Activated CD4-positive, alpha-beta T cell treated with anti-CD3 and anti-CD28 coated beads for 36 hours (primary cell): Measurements from ENCODE around the gene C1orf226. TPM values are rescaled to one million over a fixed set of nuclear protein-coding genes. Genes with fewer than 3 reads are reported as not detected.

Source experiments
- ATAC-seq: fragments of 200-7000 bp; cut with Tn5 transposase; one replicate; pipeline ENCODE4 v1.10.0; 2021; ENCODE audit warnings: mild to moderate bottlenecking, moderate library complexity
- CTCF ChIA-PET: fragments of 350-600 bp; sonication (Branson Sonifier 250); formaldehyde crosslinking; loops from one replicate; lab custom pipeline; 2021; ENCODE audit warnings: antibody characterized with exemption; lab: Charles Lee
- POLR2A ChIA-PET: fragments of 350-600 bp; sonication (Branson Sonifier 250); formaldehyde crosslinking; loops from one replicate; lab custom pipeline; 2021; ENCODE audit warnings: antibody characterized with exemption, inconsistent platforms; lab: Charles Lee
- DNase-seq: peaks from one replicate; pipeline ENCODE4 v3.0.0-alpha.2; 2020
- H3K27ac Mint-ChIP-seq: one replicate; pipeline ENCODE4 v1.8.0; 2021; ENCODE audit warnings: mixed read lengths
- H3K27me3 Mint-ChIP-seq: one replicate; pipeline ENCODE4 v1.8.0; 2021; ENCODE audit warnings: mixed read lengths
- H3K36me3 Mint-ChIP-seq: one replicate; pipeline ENCODE4 v1.8.0; 2021; ENCODE audit warnings: low read depth, mixed read lengths
- H3K4me1 Mint-ChIP-seq: one replicate; pipeline ENCODE4 v1.8.0; 2021; ENCODE audit warnings: mixed read lengths
- H3K4me3 Mint-ChIP-seq: one replicate; pipeline ENCODE4 v1.8.0; 2021; ENCODE audit warnings: mild to moderate bottlenecking, moderate library complexity, mixed read lengths
- H3K9me3 Mint-ChIP-seq: one replicate; pipeline ENCODE4 v1.8.0; 2021; ENCODE audit warnings: low read depth, mixed read lengths
- intact Hi-C, 2 experiments: fragments of 100-400 bp; cut with DNase I in 1 of 2; cut with micrococcal nuclease in 1 of 2; formaldehyde crosslinking; loops; one replicate each; pipeline versions ENCODE4 v1.14.2 to v1.15.1; 2022 to 2024; cut with DNase I, micrococcal nuclease
- total RNA-seq, 2 experiments: library from RNA; stranded (reverse); gene quantifications; one replicate each; pipeline ENCODE4 v1.2.3, GENCODE V29; 2021

The C1orf226 gene
- total RNA-seq, 2 experiments from 2014 or later = 0.16 TPM

GRCh38 chr1:162353702-162354101 lies 27.8 kb upstream of the C1orf226 start:
- CTCF ChIA-PET = interaction anchor here (1.2 kb wide), 1 partner anchor 9 kb away, joined by 3 read pairs; no protein-coding TSS in a partner anchor
- H3K4me3 Mint-ChIP-seq = no peak overlapping the region
- POLR2A ChIA-PET = no interaction called here
- no peaks in the 10 kb centered on the region for H3K27me3 Mint-ChIP-seq
- no peak for DNase-seq
- ATAC-seq = no peak
- intact Hi-C loops = no loop called here
- no peaks in the 10 kb centered on the region for H3K36me3 Mint-ChIP-seq
- no peak overlapping the region for H3K27ac Mint-ChIP-seq
- H3K9me3 Mint-ChIP-seq = no peaks in the 10 kb centered on the region
- H3K4me1 Mint-ChIP-seq = no peaks in the 10 kb centered on the region

DNA sequence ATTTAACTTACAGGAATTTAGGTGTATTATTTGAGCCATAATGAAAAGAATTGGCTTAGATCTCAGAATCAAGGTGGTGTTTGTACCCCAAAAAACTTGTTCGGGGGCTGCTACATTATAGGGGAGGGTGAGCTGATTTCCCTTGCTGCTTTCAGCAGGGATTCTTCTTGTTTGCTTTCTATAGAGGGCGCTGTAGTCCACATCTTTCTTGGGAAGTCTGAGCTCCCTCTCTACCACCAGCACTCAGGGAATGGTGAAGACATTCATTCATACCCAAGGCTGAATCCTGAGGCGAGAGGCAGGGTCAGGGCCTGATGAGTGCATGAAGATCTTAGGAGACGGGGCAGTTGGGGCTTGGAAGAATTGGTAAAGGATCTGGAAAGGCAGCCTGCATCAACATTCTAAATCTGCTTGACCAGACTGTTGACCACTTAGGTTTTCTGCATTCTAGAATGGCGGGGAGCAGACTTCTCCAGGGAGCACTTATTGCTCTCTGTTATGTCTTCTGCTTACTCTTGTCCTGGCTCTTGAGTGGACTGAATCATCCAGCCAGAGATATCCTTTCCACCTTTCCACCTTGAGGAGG lies 23.8 kb upstream of the C1orf226 start:
- DNase-seq (no peak), ATAC-seq (no peak)
- H3K36me3 Mint-ChIP-seq = no peaks in the 10 kb centered on the region
- ChIA-PET CTCF (interaction anchor here (0.6 to 1.7 kb wide), 6 partner anchors 8 to 544 kb away, joined by 3 to 4 read pairs (median 3); no protein-coding TSS in a partner anchor), POLR2A (no interaction called here)
- H3K9me3 Mint-ChIP-seq = no peaks in the 10 kb centered on the region
- no peaks in the 10 kb centered on the region for H3K4me1 Mint-ChIP-seq
- no peak overlapping the region for H3K4me3 Mint-ChIP-seq
- intact Hi-C loops = loop anchor here in 1 of 2 experiments (2.0 to 5.0 kb wide), 2 partner anchors 33 to 270 kb away; no protein-coding TSS in a partner anchor
- H3K27ac Mint-ChIP-seq = no peak overlapping the region
- H3K27me3 Mint-ChIP-seq = no peaks in the 10 kb centered on the region

DNA sequence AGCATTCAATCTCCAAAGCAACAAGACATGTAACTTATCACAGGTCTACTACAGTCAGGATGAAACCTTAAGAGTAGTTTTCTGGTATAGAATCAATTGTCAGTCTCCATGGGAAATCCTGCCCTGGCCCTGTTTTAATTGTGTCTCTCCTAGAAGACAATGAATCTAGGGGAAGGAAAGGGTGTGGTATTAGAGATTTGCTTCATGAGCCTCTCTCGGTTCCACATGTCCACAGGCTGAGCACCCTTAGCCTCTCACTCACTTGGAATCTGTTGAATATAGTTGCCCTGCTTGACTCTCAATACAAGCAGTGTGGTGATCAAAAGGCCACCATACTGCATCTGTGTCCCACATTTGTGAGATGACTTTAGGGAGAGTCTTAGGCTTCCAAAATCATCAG lies 22.6 kb upstream of the C1orf226 start:
- ChIA-PET POLR2A (no interaction called here), CTCF (interaction anchor here (0.7 kb wide), 1 partner anchor 19 kb away, joined by 3 read pairs; no protein-coding TSS in a partner anchor)
- DNase-seq (no peak), ATAC-seq (no peak)
- Mint-ChIP-seq H3K27ac (no peak overlapping the region), H3K36me3 (no peaks in the 10 kb centered on the region), H3K27me3 (no peaks in the 10 kb centered on the region), H3K9me3 (no peaks in the 10 kb centered on the region), H3K4me3 (no peak overlapping the region), H3K4me1 (no peaks in the 10 kb centered on the region)
- intact Hi-C loops = loop anchor here in 1 of 2 experiments (2.0 to 5.0 kb wide), 2 partner anchors 32 to 268 kb away; no protein-coding TSS in a partner anchor

DNA sequence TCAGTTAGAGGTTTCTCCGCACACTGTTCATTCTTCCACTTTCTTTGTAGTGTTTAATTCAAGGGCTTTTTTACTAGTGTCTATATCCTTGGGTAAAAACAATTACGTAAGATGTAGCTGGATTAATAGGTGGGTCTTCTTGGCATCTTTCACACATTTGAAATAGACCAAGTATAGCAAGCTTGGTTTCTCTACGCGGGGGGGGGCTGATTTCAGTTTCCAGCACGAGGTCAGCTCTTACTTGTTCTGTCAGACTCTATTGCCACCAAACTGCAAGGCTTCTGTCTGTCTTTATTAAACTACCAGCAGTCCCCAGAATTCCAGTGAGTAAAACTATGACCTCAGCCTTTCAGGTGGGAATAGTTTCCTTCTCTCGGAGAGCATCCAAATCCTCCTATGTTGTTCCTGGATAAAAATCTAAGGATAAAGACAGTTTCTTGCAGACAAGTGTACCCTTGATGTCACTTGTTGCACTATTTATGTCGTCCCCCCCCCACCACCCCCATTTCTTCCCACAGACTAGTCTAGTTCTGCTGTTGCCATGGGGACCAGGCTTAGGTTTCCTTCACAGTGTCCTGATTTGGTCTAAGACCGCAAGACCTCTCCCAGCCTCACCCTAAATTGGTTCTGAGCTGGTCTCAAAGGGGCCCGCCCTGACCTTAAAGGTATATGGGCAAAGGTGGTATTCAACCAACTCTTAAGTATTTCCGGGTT lies 21.8 kb upstream of the C1orf226 start:
- ChIA-PET POLR2A (no interaction called here), CTCF (interaction anchor here (0.6 to 0.7 kb wide), 2 partner anchors 20 to 196 kb away, joined by 3 read pairs; no protein-coding TSS in a partner anchor)
- Mint-ChIP-seq H3K36me3 (no peaks in the 10 kb centered on the region), H3K4me3 (no peak overlapping the region), H3K4me1 (no peaks in the 10 kb centered on the region), H3K9me3 (no peaks in the 10 kb centered on the region), H3K27me3 (no peaks in the 10 kb centered on the region), H3K27ac (no peak overlapping the region)
- intact Hi-C loops = loop anchor here in 1 of 2 experiments (2.0 to 5.0 kb wide), 2 partner anchors 31 to 268 kb away; no protein-coding TSS in a partner anchor
- DNase-seq (no peak), ATAC-seq (no peak)

GRCh38 chr1:162360237-162360873 lies 21.2 kb upstream of the C1orf226 start:
- H3K27me3 Mint-ChIP-seq = no peaks in the 10 kb centered on the region
- ATAC-seq = no peak
- DNase-seq = no peak
- intact Hi-C loops = no loop called here
- POLR2A ChIA-PET = no interaction called here
- H3K36me3 Mint-ChIP-seq = no peaks in the 10 kb centered on the region
- no peaks in the 10 kb centered on the region for H3K9me3 Mint-ChIP-seq
- H3K4me1 Mint-ChIP-seq = no peaks in the 10 kb centered on the region
- CTCF ChIA-PET = interaction anchor here (0.6 kb wide), 1 partner anchor 197 kb away, joined by 3 read pairs; no protein-coding TSS in a partner anchor
- no peak overlapping the region for H3K4me3 Mint-ChIP-seq
- H3K27ac Mint-ChIP-seq = no peak overlapping the region

DNA sequence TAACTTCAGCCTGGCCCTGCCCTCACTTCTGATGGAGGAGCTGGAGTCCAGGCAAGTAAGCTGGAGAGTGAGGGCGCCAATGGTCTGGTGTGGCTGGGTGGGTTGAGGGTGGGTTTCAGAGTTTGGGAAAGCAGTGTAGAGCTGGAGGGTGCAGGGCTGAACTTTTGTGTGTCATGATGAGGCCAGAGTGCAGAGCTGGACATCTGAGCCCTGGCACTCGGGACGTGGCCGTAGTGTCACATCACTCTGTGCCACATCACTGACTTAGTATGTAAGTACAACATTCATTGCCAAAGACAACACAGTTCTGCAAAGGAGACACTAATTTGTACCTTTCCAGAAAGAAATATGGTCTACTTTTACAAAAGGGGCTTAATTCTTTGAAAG lies 20.7 kb upstream of the C1orf226 start:
- ChIA-PET POLR2A (no interaction called here), CTCF (no interaction called here)
- no peaks in the 10 kb centered on the region for H3K36me3 Mint-ChIP-seq
- H3K27me3 Mint-ChIP-seq = no peaks in the 10 kb centered on the region
- no peaks in the 10 kb centered on the region for H3K9me3 Mint-ChIP-seq
- no peak overlapping the region for H3K27ac Mint-ChIP-seq
- intact Hi-C loops = no loop called here
- ATAC-seq (no peak), DNase-seq (no peak)
- no peak overlapping the region for H3K4me3 Mint-ChIP-seq
- no peaks in the 10 kb centered on the region for H3K4me1 Mint-ChIP-seq

- intact Hi-C loops = no loop called here
- Mint-ChIP-seq H3K4me3 (no peak overlapping the region), H3K9me3 (no peaks in the 10 kb centered on the region), H3K27ac (no peak overlapping the region), H3K4me1 (no peaks in the 10 kb centered on the region), H3K27me3 (no peaks in the 10 kb centered on the region), H3K36me3 (no peaks in the 10 kb centered on the region)
- no peak for DNase-seq
- ChIA-PET CTCF (no interaction called here), POLR2A (no interaction called here)
- ATAC-seq = no peak
These were observed 20.2 kb upstream of the C1orf226 start for GRCh38 chr1:162361349-162361748.

DNA sequence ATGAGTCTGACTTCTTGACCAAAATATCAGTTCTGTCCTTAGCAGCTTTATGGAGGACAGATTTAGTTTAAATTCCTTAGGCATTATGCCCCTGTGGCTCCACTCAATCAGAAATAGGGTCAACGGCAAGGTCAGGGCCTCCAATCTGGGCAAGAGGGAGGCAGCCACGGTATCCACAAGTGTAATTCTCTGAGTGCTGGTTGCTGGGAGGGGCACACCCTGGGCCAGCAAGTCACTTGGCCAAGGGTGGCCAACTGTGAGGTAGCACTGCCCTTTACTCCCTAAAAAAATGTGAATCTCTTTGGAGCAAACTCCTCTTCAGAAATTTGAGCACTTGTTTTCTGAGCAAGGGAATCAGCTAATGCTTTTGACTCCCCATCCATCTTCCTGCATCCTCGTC lies 17.7 kb upstream of the C1orf226 start:
- no peak overlapping the region for H3K4me3 Mint-ChIP-seq
- intact Hi-C loops = no loop called here
- POLR2A ChIA-PET = no interaction called here
- no peaks in the 10 kb centered on the region for H3K9me3 Mint-ChIP-seq
- CTCF ChIA-PET = interaction anchor here (1.0 kb wide), 1 partner anchor 25 kb away, joined by 3 read pairs; no protein-coding TSS in a partner anchor
- DNase-seq = no peak
- no peak overlapping the region for H3K27ac Mint-ChIP-seq
- no peaks in the 10 kb centered on the region for H3K4me1 Mint-ChIP-seq
- ATAC-seq = no peak
- H3K27me3 Mint-ChIP-seq = no peaks in the 10 kb centered on the region
- H3K36me3 Mint-ChIP-seq = no peaks in the 10 kb centered on the region

DNA sequence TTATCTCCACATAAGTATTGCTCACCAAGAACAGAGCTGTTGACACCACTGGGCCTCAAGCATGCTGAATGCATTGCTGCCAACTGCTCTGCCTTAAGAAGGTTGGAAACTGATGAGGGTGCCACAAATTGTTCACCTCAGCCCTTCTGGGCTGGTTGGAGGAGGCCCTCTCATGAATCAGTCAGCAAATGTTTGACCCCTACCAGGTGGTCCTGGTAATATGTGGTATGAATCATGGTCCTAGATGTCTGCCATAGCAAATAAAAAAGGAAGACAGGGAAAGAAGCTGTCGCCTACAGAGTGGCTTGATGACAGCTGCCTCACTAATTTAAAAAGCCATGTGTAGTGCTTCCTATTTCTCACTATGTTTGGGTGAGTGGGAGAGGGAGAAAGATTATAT lies 17.0 kb upstream of the C1orf226 start:
- ChIA-PET POLR2A (no interaction called here), CTCF (interaction anchor here (0.6 kb wide), 1 partner anchor 206 kb away, joined by 4 read pairs; no protein-coding TSS in a partner anchor)
- H3K36me3 Mint-ChIP-seq = no peaks in the 10 kb centered on the region
- intact Hi-C loops = no loop called here
- DNase-seq = no peak
- no peak for ATAC-seq
- no peaks in the 10 kb centered on the region for H3K4me1 Mint-ChIP-seq
- no peak overlapping the region for H3K4me3 Mint-ChIP-seq
- H3K27ac Mint-ChIP-seq = no peak overlapping the region
- no peaks in the 10 kb centered on the region for H3K27me3 Mint-ChIP-seq
- no peaks in the 10 kb centered on the region for H3K9me3 Mint-ChIP-seq

DNA sequence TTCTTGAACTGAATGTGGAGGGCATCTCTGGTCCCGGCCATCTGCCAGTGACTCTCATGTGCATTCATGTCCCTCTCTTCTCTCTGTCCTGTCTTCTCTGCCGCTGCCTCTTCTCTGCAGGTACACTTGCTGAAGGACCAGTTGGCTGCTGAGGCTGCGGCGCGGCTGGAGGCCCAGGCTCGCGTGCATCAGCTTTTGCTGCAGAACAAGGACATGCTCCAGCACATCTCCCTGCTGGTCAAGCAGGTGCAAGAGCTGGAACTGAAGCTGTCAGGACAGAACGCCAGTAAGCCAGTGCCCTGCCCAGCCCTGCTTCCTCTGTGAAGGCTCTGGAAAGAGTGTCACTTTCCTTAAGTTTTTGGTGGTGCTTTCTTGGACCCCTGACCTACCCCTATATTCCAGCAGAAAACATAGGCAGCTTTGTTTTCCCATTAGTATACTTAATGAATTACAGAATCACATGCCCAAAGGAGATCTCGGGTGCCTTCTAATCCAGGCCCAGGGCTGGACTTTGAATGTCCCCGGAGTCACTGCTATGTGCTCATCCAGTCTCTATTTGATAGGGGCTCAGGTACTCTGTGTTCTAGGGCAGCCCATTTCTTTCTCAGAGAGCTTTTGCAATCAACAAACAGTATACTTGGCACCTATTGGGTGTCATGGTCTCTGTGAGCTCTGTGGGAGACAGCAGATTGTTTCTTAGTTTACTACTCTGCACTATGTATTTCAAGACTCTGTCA lies 16.1 kb upstream of the C1orf226 start:
- Mint-ChIP-seq H3K36me3 (no peaks in the 10 kb centered on the region), H3K4me1 (no peaks in the 10 kb centered on the region), H3K27ac (no peak overlapping the region), H3K27me3 (no peaks in the 10 kb centered on the region), H3K9me3 (no peaks in the 10 kb centered on the region), H3K4me3 (no peak overlapping the region)
- no peak for ATAC-seq
- CTCF ChIA-PET = interaction anchor here (0.9 to 1.4 kb wide), 5 partner anchors 8 to 110 kb away, joined by 3 to 6 read pairs (median 4); no protein-coding TSS in a partner anchor
- POLR2A ChIA-PET = no interaction called here
- intact Hi-C loops = no loop called here
- no peak for DNase-seq

DNA sequence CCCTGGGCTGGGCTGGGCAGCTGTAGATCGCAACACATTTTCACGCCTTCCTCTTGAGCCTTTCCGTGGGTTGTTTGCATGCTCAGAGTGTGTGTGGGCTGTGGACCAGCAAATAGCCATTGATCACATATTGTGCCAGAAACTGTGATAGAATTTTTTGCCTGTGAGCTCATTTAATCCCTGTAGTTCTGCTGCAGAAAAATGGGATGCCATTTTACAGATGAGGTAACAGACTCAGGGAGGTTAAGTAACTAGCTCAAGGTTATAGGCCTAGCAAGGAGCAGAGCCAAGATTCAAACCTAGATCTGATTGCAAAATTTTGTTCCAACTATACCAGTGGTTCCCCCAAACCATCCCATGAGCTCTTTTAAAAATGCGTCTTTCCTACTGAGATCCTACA lies 15.4 kb upstream of the C1orf226 start:
- intact Hi-C loops = no loop called here
- Mint-ChIP-seq H3K4me1 (no peaks in the 10 kb centered on the region), H3K4me3 (no peak overlapping the region), H3K27me3 (no peaks in the 10 kb centered on the region), H3K9me3 (no peaks in the 10 kb centered on the region), H3K36me3 (no peaks in the 10 kb centered on the region), H3K27ac (no peak overlapping the region)
- POLR2A ChIA-PET = no interaction called here
- no peak for ATAC-seq
- CTCF ChIA-PET = interaction anchor here (0.9 to 1.4 kb wide), 4 partner anchors 9 to 111 kb away, joined by 3 to 6 read pairs (median 4); no protein-coding TSS in a partner anchor
- no peak for DNase-seq
